ENCODE data around the gene INPP5A.

DNA sequence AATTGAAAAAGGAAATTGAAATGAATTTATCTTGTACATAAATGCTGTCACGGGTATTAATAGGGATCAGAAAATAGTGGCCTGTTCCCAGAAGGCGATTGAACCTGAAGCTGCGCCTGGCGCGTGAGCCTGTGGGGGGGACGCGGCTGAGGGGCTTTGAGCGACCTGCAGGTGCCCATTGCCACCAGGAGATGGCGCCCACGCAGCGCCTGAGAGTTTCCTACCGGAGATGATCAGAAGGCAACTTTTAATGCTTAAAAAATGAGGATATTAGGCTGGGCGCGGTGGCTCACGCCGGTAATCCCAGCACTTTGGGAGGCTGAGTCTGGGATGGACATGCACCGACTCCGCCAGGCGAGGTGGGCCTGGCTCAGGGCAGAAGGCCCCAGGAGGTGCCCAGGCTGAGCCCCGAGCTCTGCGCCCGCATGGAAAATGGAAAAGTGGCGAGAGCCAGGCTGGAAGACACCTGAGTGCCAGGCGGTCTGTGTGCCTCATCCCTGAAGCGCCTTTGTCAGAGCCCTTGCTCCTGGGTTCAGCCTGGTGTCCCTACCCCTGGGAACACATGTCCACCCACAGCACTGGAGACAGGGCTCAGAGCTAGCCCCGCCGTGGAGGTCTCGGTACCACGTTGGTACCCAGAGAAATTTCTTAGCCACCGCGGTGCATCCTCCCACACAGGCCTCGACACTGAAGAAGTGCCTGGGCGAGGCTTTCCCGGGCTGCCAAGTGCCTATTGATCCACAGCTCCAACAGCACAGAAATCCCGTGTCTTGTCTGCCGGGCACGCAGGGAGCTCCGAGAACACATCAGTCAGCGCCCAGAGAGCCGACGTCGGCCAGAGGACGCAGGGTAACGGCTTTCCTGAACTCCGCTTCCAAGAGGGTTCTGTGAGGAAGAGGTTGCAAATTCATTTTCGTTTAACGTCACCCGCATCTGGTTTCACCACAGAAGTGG is 117.4 kb downstream of the INPP5A start:
- TF ChIP-seq, protein P1, sequence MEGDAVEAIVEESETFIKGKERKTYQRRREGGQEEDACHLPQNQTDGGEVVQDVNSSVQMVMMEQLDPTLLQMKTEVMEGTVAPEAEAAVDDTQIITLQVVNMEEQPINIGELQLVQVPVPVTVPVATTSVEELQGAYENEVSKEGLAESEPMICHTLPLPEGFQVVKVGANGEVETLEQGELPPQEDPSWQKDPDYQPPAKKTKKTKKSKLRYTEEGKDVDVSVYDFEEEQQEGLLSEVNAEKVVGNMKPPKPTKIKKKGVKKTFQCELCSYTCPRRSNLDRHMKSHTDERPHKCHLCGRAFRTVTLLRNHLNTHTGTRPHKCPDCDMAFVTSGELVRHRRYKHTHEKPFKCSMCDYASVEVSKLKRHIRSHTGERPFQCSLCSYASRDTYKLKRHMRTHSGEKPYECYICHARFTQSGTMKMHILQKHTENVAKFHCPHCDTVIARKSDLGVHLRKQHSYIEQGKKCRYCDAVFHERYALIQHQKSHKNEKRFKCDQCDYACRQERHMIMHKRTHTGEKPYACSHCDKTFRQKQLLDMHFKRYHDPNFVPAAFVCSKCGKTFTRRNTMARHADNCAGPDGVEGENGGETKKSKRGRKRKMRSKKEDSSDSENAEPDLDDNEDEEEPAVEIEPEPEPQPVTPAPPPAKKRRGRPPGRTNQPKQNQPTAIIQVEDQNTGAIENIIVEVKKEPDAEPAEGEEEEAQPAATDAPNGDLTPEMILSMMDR (IDR thresholded peaks at IDR 0.05), result peak; percentile 77 to 93 (median 89)
- TF ChIP-seq POLR2A (IDR thresholded peaks at IDR 0.05), result no peak
